ENCODE measurements around the gene EYA3.

Gene EYA3

GRCh38 chr1:28050776-28051175 is 37.6 kb downstream of the EYA3 start:
- POLR2A ChIA-PET (ENCODE audit: low non-redundant PET): no interaction called here
- CTCF ChIA-PET: no interaction called here
- no peak overlapping the region for H3K27ac ChIP-seq
- TF ChIP-seq, protein P1, sequence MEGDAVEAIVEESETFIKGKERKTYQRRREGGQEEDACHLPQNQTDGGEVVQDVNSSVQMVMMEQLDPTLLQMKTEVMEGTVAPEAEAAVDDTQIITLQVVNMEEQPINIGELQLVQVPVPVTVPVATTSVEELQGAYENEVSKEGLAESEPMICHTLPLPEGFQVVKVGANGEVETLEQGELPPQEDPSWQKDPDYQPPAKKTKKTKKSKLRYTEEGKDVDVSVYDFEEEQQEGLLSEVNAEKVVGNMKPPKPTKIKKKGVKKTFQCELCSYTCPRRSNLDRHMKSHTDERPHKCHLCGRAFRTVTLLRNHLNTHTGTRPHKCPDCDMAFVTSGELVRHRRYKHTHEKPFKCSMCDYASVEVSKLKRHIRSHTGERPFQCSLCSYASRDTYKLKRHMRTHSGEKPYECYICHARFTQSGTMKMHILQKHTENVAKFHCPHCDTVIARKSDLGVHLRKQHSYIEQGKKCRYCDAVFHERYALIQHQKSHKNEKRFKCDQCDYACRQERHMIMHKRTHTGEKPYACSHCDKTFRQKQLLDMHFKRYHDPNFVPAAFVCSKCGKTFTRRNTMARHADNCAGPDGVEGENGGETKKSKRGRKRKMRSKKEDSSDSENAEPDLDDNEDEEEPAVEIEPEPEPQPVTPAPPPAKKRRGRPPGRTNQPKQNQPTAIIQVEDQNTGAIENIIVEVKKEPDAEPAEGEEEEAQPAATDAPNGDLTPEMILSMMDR (conservative IDR thresholded peaks at IDR 0.05; ENCODE audit: low read depth): no peak
- no peak for DNase-seq (ENCODE audit: low spot score)

GRCh38 chr1:28046716-28047115 is 41.7 kb downstream of the EYA3 start:
- TF ChIP-seq, protein P1 (conservative IDR thresholded peaks at IDR 0.05; ENCODE audit: low read depth): no peak
- DNase-seq (ENCODE audit: low spot score): no peak
- no peak overlapping the region for H3K27ac ChIP-seq
- CTCF ChIA-PET: no interaction called here
- POLR2A ChIA-PET (ENCODE audit: low non-redundant PET): no interaction called here

DNA sequence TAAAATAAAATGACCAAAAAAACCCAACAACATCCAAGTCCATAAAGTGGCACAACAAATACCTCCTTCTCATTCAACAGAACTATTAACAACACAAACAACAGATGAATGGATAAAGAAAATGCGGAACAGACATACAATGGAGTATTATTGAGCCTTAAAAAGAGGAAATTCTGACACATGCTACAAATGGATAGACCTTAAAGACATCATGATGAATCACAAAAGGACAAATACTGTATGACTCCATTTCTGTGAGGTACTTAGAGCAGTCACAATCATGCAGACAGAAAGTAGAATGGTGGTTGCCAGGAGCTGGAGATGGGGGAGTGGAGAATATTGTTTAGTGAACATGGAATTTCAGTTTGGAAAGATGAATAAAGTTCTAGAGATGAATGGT is 42.6 kb downstream of the EYA3 start:
- TF ChIP-seq, protein P1 (conservative IDR thresholded peaks at IDR 0.05; ENCODE audit: low read depth): no peak
- DNase-seq (ENCODE audit: low spot score): no peak
- H3K27ac ChIP-seq: no peak overlapping the region
- CTCF ChIA-PET: no interaction called here
- POLR2A ChIA-PET (ENCODE audit: low non-redundant PET): no interaction called here

- CTCF ChIA-PET: no interaction called here
- POLR2A ChIA-PET (ENCODE audit: low non-redundant PET): no interaction called here
- no peak for DNase-seq (ENCODE audit: low spot score)
- no peak overlapping the region for H3K27ac ChIP-seq
- TF ChIP-seq, protein P1 (conservative IDR thresholded peaks at IDR 0.05; ENCODE audit: low read depth): no peak
These were observed 44.0 kb downstream of the EYA3 start for GRCh38 chr1:28044399-28044798.

DNA sequence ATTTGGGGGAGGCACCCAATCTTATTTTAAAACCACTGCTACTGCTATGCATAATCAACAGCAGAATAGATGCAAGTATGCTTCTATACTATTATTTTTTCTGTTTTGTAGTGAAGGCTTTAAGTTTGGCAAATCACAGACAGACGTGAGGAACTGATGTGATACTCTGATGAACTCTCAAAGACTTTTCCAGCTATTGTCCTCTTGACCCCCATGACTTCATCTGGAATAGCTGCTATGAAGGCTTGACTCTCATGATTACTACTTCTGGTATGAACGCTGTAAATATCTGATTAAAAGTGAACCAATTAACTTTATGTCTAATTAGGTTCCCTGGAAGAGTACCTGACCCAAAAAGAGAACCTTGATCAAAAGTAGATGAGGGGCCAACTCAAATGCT is 49.1 kb downstream of the EYA3 start:
- POLR2A ChIA-PET (ENCODE audit: low non-redundant PET): no interaction called here
- H3K27ac ChIP-seq: no peak overlapping the region
- TF ChIP-seq, protein P1 (conservative IDR thresholded peaks at IDR 0.05; ENCODE audit: low read depth): no peak
- no peak for DNase-seq (ENCODE audit: low spot score)
- CTCF ChIA-PET: no interaction called here

GRCh38 chr1:28037946-28038345 is 50.5 kb downstream of the EYA3 start:
- no peak overlapping the region for H3K27ac ChIP-seq
- TF ChIP-seq, protein P1 (conservative IDR thresholded peaks at IDR 0.05; ENCODE audit: low read depth): no peak
- no peak for DNase-seq (ENCODE audit: low spot score)
- CTCF ChIA-PET: interaction anchor here (1.4 kb wide), 1 partner anchor 171 kb away, joined by 4 read pairs; no protein-coding TSS in a partner anchor
- POLR2A ChIA-PET (ENCODE audit: low non-redundant PET): no interaction called here

DNA sequence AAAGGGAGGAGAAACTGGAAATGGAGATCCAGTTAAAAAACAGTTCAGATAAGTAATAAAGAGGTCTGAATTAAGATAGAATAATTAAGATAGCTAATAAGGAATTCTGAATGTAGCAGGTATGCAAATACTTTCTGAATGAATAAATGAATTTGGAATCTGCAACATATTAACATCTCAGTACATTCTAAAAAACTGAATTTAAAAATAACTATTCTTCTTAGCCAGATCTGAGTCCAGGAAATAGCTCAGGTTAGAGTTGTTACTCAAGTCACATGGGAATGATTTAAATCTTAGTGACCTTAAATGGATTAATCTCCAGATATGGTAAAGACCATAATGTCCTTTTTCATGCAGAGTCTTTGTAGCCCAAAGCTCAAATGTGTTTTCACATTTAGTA is 51.2 kb downstream of the EYA3 start:
- TF ChIP-seq, protein P1 (conservative IDR thresholded peaks at IDR 0.05; ENCODE audit: low read depth): no peak

More for the DNA sequence above, 51.2 kb downstream of the EYA3 start:
- DNase-seq (ENCODE audit: low spot score): no peak
- POLR2A ChIA-PET (ENCODE audit: low non-redundant PET): no interaction called here
- H3K27ac ChIP-seq: no peak overlapping the region
- CTCF ChIA-PET: interaction anchor here (1.4 kb wide), 1 partner anchor 172 kb away, joined by 4 read pairs; no protein-coding TSS in a partner anchor
